Mesenchymal stem cell (in vitro differentiated cells and primary cell): Measurements from ENCODE around the gene WNT10A.

Experiments
- DNase-seq: peaks from one replicate; pipeline ENCODE4 v3.0.0-alpha.2; 2013
- H2AFZ ChIP-seq: one replicate; pipeline ENCODE4 v1.6.1; 2013; ENCODE audit warnings: low read depth, mild to moderate bottlenecking, control low read depth, inconsistent platforms, low read length, moderate library complexity
- H2AK5ac ChIP-seq: 2 replicates; pipeline ENCODE4 v1.6.1; 2013; ENCODE audit warnings: low read length, moderate library complexity, mild to moderate bottlenecking, inconsistent platforms; ENCODE audit not compliant: severe bottlenecking
- H2BK120ac ChIP-seq: one replicate; pipeline ENCODE4 v1.6.1; 2013; ENCODE audit warnings: low read depth, mild to moderate bottlenecking, inconsistent platforms, low read length, moderate library complexity
- H2BK12ac ChIP-seq, 2 experiments: one replicate each; pipeline ENCODE4 v1.6.1; 2013; ENCODE audit warnings: inconsistent platforms in 2 of 2, low read length in 2 of 2, mild to moderate bottlenecking in 2 of 2, moderate library complexity in 2 of 2, control low read depth in 1 of 2
- H2BK15ac ChIP-seq: one replicate; pipeline ENCODE4 v1.6.1; 2013; ENCODE audit warnings: mild to moderate bottlenecking, low read depth, inconsistent platforms; ENCODE audit not compliant: poor library complexity, severe bottlenecking
- H2BK5ac ChIP-seq: 2 replicates; pipeline ENCODE4 v1.6.1; 2013; ENCODE audit warnings: low read depth, mild to moderate bottlenecking, low read length, control low read depth, inconsistent platforms; ENCODE audit not compliant: poor library complexity, severe bottlenecking
- H3K14ac ChIP-seq, 2 experiments: one replicate each; pipeline ENCODE4 v1.6.1; 2013; ENCODE audit warnings: inconsistent platforms in 2 of 2, low read length in 2 of 2, control low read depth in 1 of 2, mild to moderate bottlenecking in 1 of 2, moderate library complexity in 1 of 2
- H3K18ac ChIP-seq, 2 experiments: one replicate each; pipeline ENCODE4 v1.6.1; 2013; ENCODE audit warnings: inconsistent platforms in 2 of 2, low read length in 2 of 2, control low read depth in 1 of 2, low read depth in 1 of 2, mild to moderate bottlenecking in 1 of 2
- H3K23ac ChIP-seq, 2 experiments: one replicate each; pipeline ENCODE4 v1.6.1; 2013; ENCODE audit warnings: inconsistent platforms in 2 of 2, low read length in 2 of 2, mild to moderate bottlenecking in 2 of 2, moderate library complexity in 2 of 2, control low read depth in 1 of 2
- H3K27ac ChIP-seq: 2 replicates; pipeline ENCODE4 v1.5.1; 2013; ENCODE audit warnings: mild to moderate bottlenecking, moderate library complexity, low read length, control low read depth, inconsistent platforms; ENCODE audit not compliant: poor library complexity, severe bottlenecking
- H3K27me3 ChIP-seq, 2 experiments: 2 replicates each; pipeline versions ENCODE4 v1.6.1 to v1.7.0; 2013; ENCODE audit warnings: low read length in 2 of 2, mild to moderate bottlenecking in 2 of 2, moderate library complexity in 2 of 2, control low read depth in 1 of 2, inconsistent platforms in 1 of 2; ENCODE audit not compliant: control insufficient read depth in 1 of 2, insufficient read depth in 1 of 2
- H3K36me3 ChIP-seq, 2 experiments: 2 replicates each; pipeline versions ENCODE4 v1.6.1 to v1.7.0; 2013; ENCODE audit warnings: low read length in 2 of 2, control low read depth in 1 of 2, inconsistent platforms in 1 of 2, low read depth in 1 of 2, mild to moderate bottlenecking in 1 of 2; ENCODE audit not compliant: insufficient read depth in 2 of 2, control insufficient read depth in 1 of 2
- H3K4ac ChIP-seq, 2 experiments: one replicate each; pipeline ENCODE4 v1.6.1; 2013; ENCODE audit warnings: inconsistent platforms in 2 of 2, low read length in 2 of 2, mild to moderate bottlenecking in 2 of 2, moderate library complexity in 2 of 2, control low read depth in 1 of 2, low read depth in 1 of 2
- H3K4me1 ChIP-seq: 2 replicates; pipeline ENCODE4 v1.6.1; 2013; ENCODE audit warnings: low read depth, low read length, control low read depth; ENCODE audit not compliant: control insufficient read depth, insufficient read depth
- H3K4me2 ChIP-seq: 2 replicates; pipeline ENCODE4 v1.6.1; 2013; ENCODE audit warnings: low read length, mild to moderate bottlenecking, inconsistent platforms; ENCODE audit not compliant: poor library complexity, severe bottlenecking
- H3K4me3 ChIP-seq, 2 experiments: 2 replicates each; pipeline versions ENCODE4 v1.5.1 to v1.7.0; 2013; ENCODE audit warnings: low read length in 2 of 2, mild to moderate bottlenecking in 2 of 2, control low read depth in 1 of 2, low read depth in 1 of 2; ENCODE audit not compliant: insufficient read depth in 1 of 2
- H3K79me1 ChIP-seq: replicated peaks from 2 replicates; pipeline ENCODE4 v1.6.1; 2013; ENCODE audit warnings: mild to moderate bottlenecking, control low read depth, low read length, inconsistent platforms; ENCODE audit not compliant: poor library complexity, severe bottlenecking
- H3K9ac ChIP-seq: 2 replicates; pipeline ENCODE4 v1.7.0; 2013; ENCODE audit warnings: mild to moderate bottlenecking, low read length, moderate library complexity
- H3K9me3 ChIP-seq: 2 replicates; pipeline ENCODE4 v1.7.0; 2013; ENCODE audit warnings: mild to moderate bottlenecking, low read length; ENCODE audit not compliant: control insufficient read depth
- H4K8ac ChIP-seq: one replicate; pipeline ENCODE4 v1.6.1; 2013; ENCODE audit warnings: inconsistent platforms, mild to moderate bottlenecking, low read length, moderate library complexity
- H4K91ac ChIP-seq: one replicate; pipeline ENCODE4 v1.6.1; 2013; ENCODE audit warnings: mild to moderate bottlenecking, low read length, inconsistent platforms
- WGBS: methylation state at CpG from one replicate; pipeline ENCODE4 v1.1.7; 2013; ENCODE audit warnings: mixed read lengths; 5-methylcytosine and 5-hydroxymethylcytosine counted together

WNT10A gene

DNA sequence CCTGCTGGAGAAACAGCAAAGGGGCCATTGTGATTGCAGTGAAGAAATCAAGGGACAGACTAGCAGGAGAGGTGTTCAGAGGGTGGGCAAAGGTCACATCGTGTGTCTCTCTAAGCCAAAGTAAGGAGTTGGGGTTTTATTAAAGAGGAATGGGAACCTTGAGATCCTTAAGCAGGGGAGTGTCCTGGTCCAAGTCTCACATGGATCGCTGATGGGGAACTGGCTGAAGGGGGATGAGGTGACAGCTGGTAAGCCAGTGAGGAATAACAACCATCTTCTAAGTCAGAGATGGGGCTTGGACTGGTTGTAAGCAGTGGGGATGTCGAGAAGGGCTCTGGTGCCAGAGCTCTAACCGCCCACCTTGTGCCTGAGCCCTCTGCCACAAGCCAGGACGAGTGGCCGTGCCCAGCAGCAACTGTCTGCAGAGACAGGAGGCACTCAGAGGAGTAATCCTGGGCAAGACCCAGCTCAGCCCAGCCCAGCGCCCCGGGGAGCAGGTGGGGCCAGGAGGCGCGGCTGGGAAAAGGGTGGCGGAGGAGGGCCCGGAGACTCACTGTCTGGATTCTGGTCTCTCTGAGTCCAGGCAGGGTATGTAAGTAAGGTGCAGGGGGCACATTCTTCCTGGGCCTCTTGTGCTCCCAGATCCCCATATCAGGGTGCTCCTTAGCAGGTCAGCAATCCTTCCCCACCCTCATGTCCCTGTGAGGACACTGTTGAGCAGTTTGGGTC, 13.7 kb downstream of the WNT10A start:
- no peak overlapping the region for H3K9ac ChIP-seq
- no peaks in the 10 kb centered on the region for H3K36me3 ChIP-seq
- no peak overlapping the region for H3K14ac ChIP-seq
- peaks cover 96 to 97% of the 10 kb centered on the region in 2 experiments for H3K27me3 ChIP-seq
- H3K9me3 ChIP-seq, result no peaks in the 10 kb centered on the region
- H2AFZ ChIP-seq, result no peak overlapping the region
- no peak overlapping the region for H3K23ac ChIP-seq
- H3K4me1 ChIP-seq, result peaks cover 40% of the 10 kb centered on the region
- no peak overlapping the region for H3K4me3 ChIP-seq
- H3K4ac ChIP-seq, result no peak overlapping the region
- WGBS, result 27% methylated on average over 11 of the region's 12 CpGs
- H2BK120ac ChIP-seq, result no peak overlapping the region
- no peak overlapping the region for H3K18ac ChIP-seq
- no peak overlapping the region for H2BK5ac ChIP-seq
- H4K91ac ChIP-seq, result no peak overlapping the region
- no peaks in the 10 kb centered on the region for H3K79me1 ChIP-seq
- no peak overlapping the region for H2AK5ac ChIP-seq
- DNase-seq, result no peak
- no peak overlapping the region for H3K27ac ChIP-seq
- H4K8ac ChIP-seq, result no peak overlapping the region
- H2BK12ac ChIP-seq, result no peak overlapping the region
- H3K4me2 ChIP-seq, result no peak overlapping the region
- no peak overlapping the region for H2BK15ac ChIP-seq

DNA sequence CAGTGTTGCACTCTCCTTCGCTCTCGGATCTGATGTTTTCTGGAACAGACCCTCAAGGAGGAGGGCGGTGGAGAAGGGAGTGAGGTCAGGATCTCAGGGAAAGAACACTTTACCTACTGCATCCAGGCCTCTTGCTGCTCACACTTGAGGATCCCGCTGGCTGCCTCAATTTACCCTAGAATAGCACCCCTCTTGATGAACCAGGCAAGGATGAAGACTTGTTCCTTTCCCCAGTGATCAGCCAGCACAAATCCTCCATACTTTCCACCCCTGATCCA, 14.2 kb downstream of the WNT10A start:
- Histone ChIP-seq H2BK12ac (no peak overlapping the region), H4K8ac (no peak overlapping the region), H3K4me1 (peaks cover 40% of the 10 kb centered on the region), H3K4ac (no peak overlapping the region), H3K9ac (no peak overlapping the region), H2BK15ac (no peak overlapping the region), H2AK5ac (no peak overlapping the region), H3K4me2 (no peak overlapping the region), H3K4me3 (no peak overlapping the region), H3K14ac (no peak overlapping the region), H2BK5ac (no peak overlapping the region), H4K91ac (no peak overlapping the region), H2BK120ac (no peak overlapping the region), H3K27me3 (peaks cover 97 to 98% of the 10 kb centered on the region in 2 experiments), H3K79me1 (no peaks in the 10 kb centered on the region), H3K36me3 (no peaks in the 10 kb centered on the region), H3K23ac (no peak overlapping the region), H2AFZ (no peak overlapping the region), H3K27ac (no peak overlapping the region), H3K18ac (no peak overlapping the region), H3K9me3 (no peaks in the 10 kb centered on the region)
- no peak for DNase-seq
- WGBS, result 30% methylated on average over 4 of the region's 4 CpGs

DNA sequence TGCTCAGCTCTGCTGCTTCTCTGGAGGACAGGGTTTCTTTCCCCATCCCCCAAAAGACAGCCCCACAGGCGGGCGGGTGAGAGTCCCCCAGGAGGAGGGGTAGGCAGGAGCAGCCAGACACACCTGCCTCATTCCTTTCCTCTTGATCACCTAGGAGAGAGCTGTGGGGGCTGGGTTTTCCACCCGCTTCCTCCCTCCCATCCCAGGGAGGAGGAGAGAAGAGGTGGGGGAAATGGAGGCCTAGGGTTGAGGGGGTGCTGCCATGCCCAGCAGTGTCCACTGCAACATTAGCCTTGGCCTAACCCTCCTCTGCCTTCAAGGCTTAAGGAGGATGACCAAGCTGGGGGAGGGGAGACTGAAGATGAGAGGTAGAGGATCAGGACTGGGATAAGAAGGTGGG, 14.7 kb downstream of the WNT10A start:
- H3K18ac ChIP-seq, result no peak overlapping the region
- no peak overlapping the region for H2BK5ac ChIP-seq
- no peaks in the 10 kb centered on the region for H3K36me3 ChIP-seq
- H4K8ac ChIP-seq, result no peak overlapping the region
- no peak overlapping the region for H2BK120ac ChIP-seq
- H3K14ac ChIP-seq, result no peak overlapping the region
- no peak overlapping the region for H3K4me3 ChIP-seq
- no CpG with 5 or more reads among the region's 3 CpGs for whole genome bisulfite sequencing
- peaks cover 93% of the 10 kb centered on the region in 2 experiments for H3K27me3 ChIP-seq
- H3K4ac ChIP-seq, result no peak overlapping the region
- no peak overlapping the region for H4K91ac ChIP-seq
- peaks cover 40% of the 10 kb centered on the region for H3K4me1 ChIP-seq
- H2AFZ ChIP-seq, result no peak overlapping the region
- H2BK12ac ChIP-seq, result no peak overlapping the region
- no peak overlapping the region for H3K27ac ChIP-seq
- no peaks in the 10 kb centered on the region for H3K79me1 ChIP-seq
- H3K9me3 ChIP-seq, result no peaks in the 10 kb centered on the region
- no peak overlapping the region for H3K23ac ChIP-seq
- no peak overlapping the region for H2BK15ac ChIP-seq
- no peak overlapping the region for H3K9ac ChIP-seq
- DNase-seq, result no peak
- H2AK5ac ChIP-seq, result no peak overlapping the region
- no peak overlapping the region for H3K4me2 ChIP-seq

DNA sequence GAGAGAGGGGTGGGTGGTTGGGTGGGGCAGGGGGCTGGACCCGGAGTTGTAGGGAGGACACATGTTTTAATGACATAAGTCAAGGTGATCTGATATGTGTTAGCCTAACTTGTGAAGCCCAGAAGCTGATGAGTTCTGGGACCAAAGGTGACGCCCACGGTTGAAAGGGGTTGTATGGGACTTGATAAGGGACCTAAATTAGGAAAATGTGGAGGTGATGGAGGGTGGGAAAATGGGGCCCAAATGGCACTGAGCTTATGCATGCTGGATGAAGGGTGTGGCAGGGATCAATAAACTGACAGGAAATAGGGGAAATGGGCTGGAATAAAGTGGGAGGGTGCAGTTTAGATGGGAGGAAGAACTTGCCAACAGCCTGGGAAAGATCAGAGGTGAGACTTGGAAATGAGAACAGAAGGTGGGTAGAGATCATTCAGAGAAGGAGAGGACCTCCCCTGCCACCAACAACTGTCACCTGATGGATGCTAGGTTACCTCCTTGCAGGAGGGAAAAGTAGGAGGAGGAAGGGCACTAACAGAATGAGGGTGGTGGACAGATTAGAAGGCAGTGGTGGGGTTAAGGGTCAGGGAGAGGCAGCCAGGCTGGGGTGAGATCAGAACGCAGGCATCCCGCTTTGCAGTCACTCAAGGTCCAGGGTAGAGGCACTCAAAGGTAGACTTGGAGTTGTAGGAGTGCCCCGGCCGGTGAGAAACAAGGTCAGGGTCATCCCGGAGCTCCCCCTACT, 15.3 kb downstream of the WNT10A start:
- Histone ChIP-seq H3K4me3 (no peak overlapping the region), H3K9ac (no peak overlapping the region), H3K4me2 (no peak overlapping the region), H2BK120ac (no peak overlapping the region), H4K91ac (no peak overlapping the region), H3K4ac (no peak overlapping the region), H3K36me3 (no peaks in the 10 kb centered on the region), H2AFZ (no peak overlapping the region), H2BK15ac (no peak overlapping the region), H2BK5ac (no peak overlapping the region), H3K18ac (no peak overlapping the region), H2AK5ac (no peak overlapping the region), H3K79me1 (no peaks in the 10 kb centered on the region), H3K27me3 (peaks cover 93% of the 10 kb centered on the region in 2 experiments), H3K14ac (no peak overlapping the region), H3K27ac (no peak overlapping the region), H3K4me1 (peaks cover 40% of the 10 kb centered on the region), H4K8ac (no peak overlapping the region), H3K9me3 (no peaks in the 10 kb centered on the region), H2BK12ac (no peak overlapping the region), H3K23ac (no peak overlapping the region)
- DNase-seq, result no peak
- 38% methylated on average over 6 of the region's 8 CpGs for WGBS
